ENCODE measurements around the gene TSG101.

GRCh38 chr11:18521122-18521521 is 5.6 kb downstream of the TSG101 start:
- TF ChIP-seq EZH2 (IDR thresholded peaks at IDR 0.05; ENCODE audit: low read length) (no peak), CTCF (optimal IDR thresholded peaks at IDR 0.05 in 1 of 3, IDR thresholded peaks at IDR 0.05 in 1 of 3, conservative IDR thresholded peaks at IDR 0.05 in 1 of 3; ENCODE audit: extremely low read depth in 1 of 3, insufficient read depth in 2 of 3, low read length in 3 of 3) (no peak)

Data from keratinocyte (primary cell).